ENCODE data around the gene MINDY3.

The MINDY3 gene

GRCh38 chr10:15793664-15794063, 66.6 kb downstream of the MINDY3 start:
- Histone ChIP-seq H3K4me3 (IDR thresholded peaks at IDR 0.05; ENCODE audit: insufficient read depth, low read depth, low read length) (no peak overlapping the region), H2AFZ (ENCODE audit: low read depth) (no peak overlapping the region), H3K9ac (no peak overlapping the region), H3K27me3 (ENCODE audit: insufficient read depth, low read depth) (no peaks in the 10 kb centered on the region), H3K4me1 (ENCODE audit: low read depth, poor library complexity, severe bottlenecking) (peaks cover 28% of the 10 kb centered on the region), H3K4me2 (no peak overlapping the region), H3K27ac (no peak overlapping the region), H3K79me2 (ENCODE audit: insufficient read depth, low read depth) (no peaks in the 10 kb centered on the region), H4K20me1 (ENCODE audit: insufficient read depth) (no peaks in the 10 kb centered on the region), H3K36me3 (ENCODE audit: insufficient read depth) (no peaks in the 10 kb centered on the region; the same call in 1 of the 2 replicates)
- TF ChIP-seq CTCF (conservative IDR thresholded peaks at IDR 0.05; ENCODE audit: low read depth, low read length), result no peak

- Histone ChIP-seq H3K9ac (no peak overlapping the region), H3K27me3 (ENCODE audit: insufficient read depth, low read depth) (no peaks in the 10 kb centered on the region), H3K4me1 (ENCODE audit: low read depth, poor library complexity, severe bottlenecking) (peaks cover 37% of the 10 kb centered on the region), H3K79me2 (ENCODE audit: insufficient read depth, low read depth) (no peaks in the 10 kb centered on the region), H3K4me3 (IDR thresholded peaks at IDR 0.05; ENCODE audit: insufficient read depth, low read depth, low read length) (no peak overlapping the region), H3K27ac (no peak overlapping the region), H3K36me3 (ENCODE audit: insufficient read depth) (no peaks in the 10 kb centered on the region; the same call in 1 of the 2 replicates), H2AFZ (ENCODE audit: low read depth) (no peak overlapping the region), H4K20me1 (ENCODE audit: insufficient read depth) (no peaks in the 10 kb centered on the region), H3K4me2 (no peak overlapping the region)
- no peak for TF ChIP-seq CTCF (conservative IDR thresholded peaks at IDR 0.05; ENCODE audit: low read depth, low read length)
These were observed 67.5 kb downstream of the MINDY3 start for GRCh38 chr10:15792777-15793176.

- Histone ChIP-seq H3K4me1 (ENCODE audit: low read depth, poor library complexity, severe bottlenecking) (peaks cover 45% of the 10 kb centered on the region), H4K20me1 (ENCODE audit: insufficient read depth) (no peaks in the 10 kb centered on the region), H3K36me3 (ENCODE audit: insufficient read depth) (no peaks in the 10 kb centered on the region; the same call in 1 of the 2 replicates), H2AFZ (ENCODE audit: low read depth) (no peak overlapping the region), H3K9ac (no peak overlapping the region), H3K4me3 (IDR thresholded peaks at IDR 0.05; ENCODE audit: insufficient read depth, low read depth, low read length) (no peak overlapping the region), H3K4me2 (no peak overlapping the region), H3K27me3 (ENCODE audit: insufficient read depth, low read depth) (no peaks in the 10 kb centered on the region), H3K27ac (no peak overlapping the region), H3K79me2 (ENCODE audit: insufficient read depth, low read depth) (no peaks in the 10 kb centered on the region)
- TF ChIP-seq CTCF (conservative IDR thresholded peaks at IDR 0.05; ENCODE audit: low read depth, low read length), result no peak
These were observed 68.3 kb downstream of the MINDY3 start for GRCh38 chr10:15791816-15792524.

- Histone ChIP-seq H2AFZ (ENCODE audit: low read depth) (no peak overlapping the region), H3K4me2 (no peak overlapping the region), H3K4me1 (ENCODE audit: low read depth, poor library complexity, severe bottlenecking) (peaks cover 65% of the 10 kb centered on the region), H3K79me2 (ENCODE audit: insufficient read depth, low read depth) (no peaks in the 10 kb centered on the region), H3K9ac (no peak overlapping the region), H4K20me1 (ENCODE audit: insufficient read depth) (no peaks in the 10 kb centered on the region), H3K27me3 (ENCODE audit: insufficient read depth, low read depth) (no peaks in the 10 kb centered on the region), H3K36me3 (ENCODE audit: insufficient read depth) (no peaks in the 10 kb centered on the region; the same call in 1 of the 2 replicates), H3K27ac (no peak overlapping the region), H3K4me3 (IDR thresholded peaks at IDR 0.05; ENCODE audit: insufficient read depth, low read depth, low read length) (no peak overlapping the region)
- no peak for TF ChIP-seq CTCF (conservative IDR thresholded peaks at IDR 0.05; ENCODE audit: low read depth, low read length)
These were observed 70.3 kb downstream of the MINDY3 start for GRCh38 chr10:15789793-15790525.

All from KMS-11 (cell line).